Mononuclear cell (primary cell): Measurements from ENCODE around the gene SYNDIG1. TPM values are rescaled to one million over a fixed set of nuclear protein-coding genes. Genes with fewer than 3 reads are reported as not detected.

Source experiments
- H3K27me3 ChIP-seq: 2 replicates; pipeline ENCODE4 v1.6.0; 2011; ENCODE audit warnings: low read length, control low read depth; ENCODE audit not compliant: insufficient read depth
- H3K4me1 ChIP-seq: 2 replicates; pipeline ENCODE4 v1.5.1; 2011; ENCODE audit warnings: mild to moderate bottlenecking, low read length, control low read depth; ENCODE audit not compliant: insufficient read depth
- H3K4me3 ChIP-seq: 2 replicates; pipeline ENCODE4 v1.5.1; 2011; ENCODE audit warnings: mild to moderate bottlenecking, low read length, moderate library complexity
- H3K9me3 ChIP-seq: 2 replicates; pipeline ENCODE4 v1.5.1; 2011; ENCODE audit warnings: low read depth, mild to moderate bottlenecking, control low read depth, low read length
- total RNA-seq: library from RNA; depleted of rRNA; stranded (reverse); fragments of >200 nt; gene quantifications from one replicate; pipeline ENCODE4 v1.2.3, GENCODE V29; 2012

Gene SYNDIG1
- total RNA-seq, 1 donor, result not detected

DNA sequence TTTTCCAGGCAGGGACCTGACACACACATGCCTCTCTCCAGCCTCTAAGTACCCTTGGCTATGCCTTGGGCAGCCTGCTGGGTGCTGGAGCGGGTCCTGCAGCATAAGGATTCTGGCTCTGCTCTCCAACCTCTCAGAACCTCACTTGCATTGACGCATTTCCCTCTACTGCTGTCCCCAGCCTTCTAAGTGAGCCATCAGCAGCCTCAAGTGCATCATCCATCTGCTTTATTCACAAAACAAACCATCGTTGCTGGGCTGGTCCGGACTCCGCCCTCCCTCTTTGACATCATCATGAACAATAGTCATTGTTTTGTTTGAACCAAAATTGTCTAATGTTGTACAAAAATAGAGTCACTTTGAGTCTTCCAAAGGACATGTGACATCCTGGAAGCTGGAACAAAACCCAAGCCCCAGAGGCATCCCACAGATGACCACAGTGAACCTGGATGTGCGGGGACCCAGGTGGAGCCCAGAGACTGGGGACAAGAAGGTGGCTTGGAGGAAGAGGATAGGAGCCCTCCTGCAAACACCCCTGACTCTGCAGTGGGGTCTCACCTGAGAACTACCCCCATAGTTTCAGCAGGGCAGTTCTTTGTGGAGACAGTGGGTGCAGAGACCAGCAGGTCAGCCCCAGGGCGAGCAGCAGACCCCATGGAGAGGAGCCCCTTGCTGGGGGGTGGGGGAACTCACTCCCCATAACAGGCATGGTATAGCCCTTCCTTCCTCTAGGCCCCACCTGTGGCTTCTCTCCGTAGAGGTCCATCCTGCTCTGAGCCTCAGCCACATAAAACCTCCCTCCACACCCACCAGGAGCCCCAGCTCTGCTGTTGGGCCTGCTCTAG is 230.1 kb downstream of the SYNDIG1 start:
- Histone ChIP-seq H3K4me1 (no peaks in the 10 kb centered on the region), H3K9me3 (no peaks in the 10 kb centered on the region), H3K4me3 (no peak overlapping the region), H3K27me3 (no peaks in the 10 kb centered on the region)

DNA sequence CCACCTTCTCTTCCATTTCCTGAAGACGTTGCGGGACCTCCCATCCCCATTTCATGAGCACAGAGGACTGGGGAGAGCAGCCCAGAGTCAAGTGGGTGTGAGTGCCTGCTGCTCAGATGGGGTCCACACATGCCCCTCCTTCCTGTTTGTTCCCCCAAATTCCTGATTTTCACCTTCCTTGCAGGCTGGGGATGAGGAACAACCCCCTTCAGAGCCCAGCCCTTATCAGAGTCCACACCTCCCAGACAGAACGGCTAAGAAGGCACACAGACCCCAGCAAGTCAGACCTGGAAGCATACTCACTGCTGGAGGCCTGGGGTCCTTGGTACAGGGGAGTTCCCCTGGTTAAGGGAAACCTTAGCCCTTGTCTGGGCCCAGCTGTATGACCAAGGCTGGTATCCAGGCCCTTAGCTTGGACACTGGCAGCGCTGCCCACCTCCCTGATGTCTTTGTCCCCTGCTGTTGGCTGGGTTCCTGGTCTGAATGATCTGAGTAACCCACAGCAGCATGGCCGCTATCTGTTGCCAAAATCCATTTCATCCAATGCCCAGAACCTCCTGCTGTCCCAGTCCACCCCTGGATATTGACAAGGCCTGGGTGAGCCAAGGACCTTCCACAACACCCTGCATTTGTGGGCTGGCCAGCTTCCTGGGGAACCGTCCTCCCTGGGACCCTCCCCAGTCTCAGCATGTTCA is 230.9 kb downstream of the SYNDIG1 start:
- Histone ChIP-seq H3K9me3 (no peaks in the 10 kb centered on the region), H3K27me3 (no peaks in the 10 kb centered on the region), H3K4me3 (no peak overlapping the region), H3K4me1 (no peaks in the 10 kb centered on the region)

DNA sequence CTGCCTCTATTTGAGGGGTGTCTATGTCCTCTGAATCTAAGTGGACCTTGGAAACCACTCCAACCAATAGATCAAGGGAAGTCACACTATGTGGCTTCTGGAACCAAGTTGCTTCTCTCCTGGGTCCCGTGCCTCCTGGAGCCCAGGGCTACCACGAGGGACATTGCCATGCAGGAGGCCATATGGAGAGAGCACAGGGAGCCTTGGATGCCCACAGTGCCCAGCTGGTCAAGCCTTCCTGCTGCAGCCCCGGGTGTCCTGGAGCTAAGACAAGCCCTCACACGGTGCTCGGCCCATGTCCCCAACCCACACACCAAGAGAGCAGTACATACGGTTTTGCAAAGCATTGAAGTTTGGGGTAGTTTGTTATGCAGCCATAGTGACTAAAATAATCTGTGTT is 231.6 kb downstream of the SYNDIG1 start:
- H3K9me3 ChIP-seq, result no peaks in the 10 kb centered on the region
- H3K4me1 ChIP-seq, result no peaks in the 10 kb centered on the region
- no peaks in the 10 kb centered on the region for H3K27me3 ChIP-seq
- no peak overlapping the region for H3K4me3 ChIP-seq

DNA sequence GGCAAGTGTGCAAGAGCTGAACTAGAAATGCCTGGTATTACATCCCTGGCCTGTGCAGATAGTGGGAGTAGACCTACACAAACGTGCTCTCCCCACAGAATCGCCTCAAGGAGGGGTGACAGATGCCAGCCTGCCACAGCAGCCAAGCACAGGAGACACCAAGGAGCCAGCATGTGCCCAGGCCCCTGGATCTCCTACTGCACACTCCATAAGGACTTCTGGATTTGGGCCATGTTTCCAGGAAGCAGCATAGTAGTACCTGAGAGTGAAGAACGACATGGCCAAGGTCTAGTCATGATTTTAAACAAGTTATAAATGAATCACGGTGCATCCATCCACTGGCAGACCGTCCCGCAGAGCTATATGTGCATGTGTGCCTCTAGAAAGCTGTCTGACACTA is 232.2 kb downstream of the SYNDIG1 start:
- H3K4me1 ChIP-seq, result no peaks in the 10 kb centered on the region
- no peaks in the 10 kb centered on the region for H3K27me3 ChIP-seq
- no peaks in the 10 kb centered on the region for H3K9me3 ChIP-seq
- H3K4me3 ChIP-seq, result no peak overlapping the region

DNA sequence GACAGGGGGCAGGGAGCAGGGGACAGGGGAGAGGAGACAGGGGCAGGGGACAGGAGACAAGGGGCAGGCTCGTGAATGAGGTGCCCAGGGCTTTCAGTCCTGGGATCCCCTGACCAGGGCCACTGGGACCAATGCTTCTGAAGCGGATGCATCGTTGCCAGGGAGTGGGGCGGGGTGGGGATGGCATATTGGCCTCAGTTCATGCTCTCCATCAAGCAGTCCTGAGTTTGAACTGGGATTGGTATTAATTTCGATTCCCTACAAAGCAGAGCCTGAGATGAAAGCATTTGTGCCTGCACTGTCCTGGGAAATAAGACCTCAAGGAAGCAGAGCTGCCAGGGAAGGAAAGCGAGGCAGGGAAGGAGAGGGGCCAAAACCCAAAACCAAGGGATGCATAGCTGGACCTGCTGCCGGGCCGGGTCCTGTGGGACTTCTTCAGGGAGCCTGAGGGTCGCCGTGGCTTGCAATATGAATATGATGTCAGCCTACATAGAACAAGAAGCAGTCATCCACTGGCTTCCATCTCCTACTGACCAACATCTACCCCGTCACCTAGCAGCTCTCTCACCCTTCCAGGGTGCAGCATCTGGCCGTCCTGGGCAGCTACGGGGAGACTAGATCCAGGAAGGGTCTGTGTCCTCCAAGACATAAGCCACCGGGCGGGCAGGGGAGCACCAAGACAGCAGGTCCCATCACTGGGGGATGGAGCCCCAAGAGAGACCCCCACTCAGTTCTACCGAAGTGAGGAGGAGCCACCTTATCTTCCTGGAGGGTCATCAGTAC is 233.3 kb downstream of the SYNDIG1 start:
- Histone ChIP-seq H3K4me1 (no peaks in the 10 kb centered on the region), H3K9me3 (no peaks in the 10 kb centered on the region), H3K4me3 (no peak overlapping the region), H3K27me3 (no peaks in the 10 kb centered on the region)

- Histone ChIP-seq H3K4me3 (no peak overlapping the region), H3K9me3 (no peaks in the 10 kb centered on the region), H3K4me1 (no peaks in the 10 kb centered on the region), H3K27me3 (no peaks in the 10 kb centered on the region)
Measured at GRCh38 chr20:24703284-24703610, 233.8 kb downstream of the SYNDIG1 start.

GRCh38 chr20:24704899-24705298 is 235.5 kb downstream of the SYNDIG1 start:
- no peaks in the 10 kb centered on the region for H3K9me3 ChIP-seq
- no peaks in the 10 kb centered on the region for H3K27me3 ChIP-seq
- no peak overlapping the region for H3K4me3 ChIP-seq
- H3K4me1 ChIP-seq, result no peaks in the 10 kb centered on the region

GRCh38 chr20:24705486-24705885 is 236.1 kb downstream of the SYNDIG1 start:
- Histone ChIP-seq H3K9me3 (no peaks in the 10 kb centered on the region), H3K27me3 (no peaks in the 10 kb centered on the region), H3K4me1 (no peaks in the 10 kb centered on the region), H3K4me3 (no peak overlapping the region)

DNA sequence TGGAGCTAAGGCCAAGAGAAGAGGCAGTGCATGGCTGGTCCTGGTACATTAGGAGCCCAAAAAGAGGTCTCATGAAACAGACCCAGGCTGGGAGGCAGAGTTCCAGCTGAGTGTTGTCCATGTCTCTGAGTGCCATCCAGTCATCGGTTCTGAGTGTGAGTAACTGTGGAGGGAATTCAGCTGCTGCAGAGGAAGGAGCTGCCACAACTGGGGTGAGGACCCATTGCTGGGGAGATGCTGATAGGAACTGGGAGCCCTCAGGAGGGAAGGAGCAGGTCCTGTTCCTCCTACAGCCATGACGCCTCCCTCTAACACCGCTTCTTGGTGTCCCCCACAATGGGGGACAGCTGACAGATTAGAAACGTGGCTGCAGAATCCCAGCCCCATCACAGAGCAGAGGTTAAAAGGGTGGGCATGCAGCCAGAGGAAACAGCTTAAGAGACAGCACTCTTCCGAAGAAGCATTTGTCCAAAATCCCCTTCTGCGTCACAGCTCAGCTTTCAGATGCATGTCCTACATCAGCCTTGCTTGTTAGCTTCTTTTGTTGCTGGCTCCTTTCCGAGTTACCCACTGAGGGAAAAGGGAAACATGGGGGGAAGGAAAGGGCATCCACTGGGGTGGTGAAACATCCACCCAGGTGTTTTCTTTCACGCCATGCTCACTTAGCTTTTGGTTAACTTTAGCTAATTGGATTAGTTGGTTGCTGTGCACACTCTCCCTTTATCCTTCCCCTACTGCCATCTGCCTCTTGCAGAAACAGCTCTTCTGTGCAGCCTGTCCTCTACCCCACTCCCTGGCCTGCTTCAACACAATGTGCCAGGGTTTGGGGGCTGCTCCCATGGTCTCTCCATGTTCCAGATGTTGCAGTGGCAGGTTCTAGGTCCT is 239.2 kb downstream of the SYNDIG1 start:
- H3K9me3 ChIP-seq, result no peaks in the 10 kb centered on the region
- no peaks in the 10 kb centered on the region for H3K27me3 ChIP-seq
- H3K4me3 ChIP-seq, result no peak overlapping the region
- no peaks in the 10 kb centered on the region for H3K4me1 ChIP-seq
